DMS153 treated with DMSO at 0.1 percent for 48 hours (cell line): ENCODE data around the gene SCAI.
"Not testable (repeated sequence)": the region's sequence is repeated elsewhere in the genome, so short reads cannot be mapped to it uniquely, and the experiment has no call there.

Source experiments
- DNase-seq: peaks from one replicate; lab custom pipeline; 2025; ENCODE audit not compliant: unreplicated experiment; lab: John Stamatoyannopoulos, UW

The SCAI gene

GRCh38 chr9:125143377-125144090 lies at the start of gene SCAI:
Gene SCAI, minus strand, starts transcription at chr9:125143528. Its CDS starts 91 bp downstream, at chr9:125143437.
- peak; percentile 97 for DNase-seq

GRCh38 chr9:125190361-125190801 lies 47.1 kb upstream of the SCAI start:
- DNase-seq: peak; percentile 29

GRCh38 chr9:125189361-125190289 lies 46.3 kb upstream of the SCAI start, which contains the start of gene PPP6C:
Gene PPP6C, minus strand, starts transcription at chr9:125189803. Its CDS starts 85 bp downstream, at chr9:125189718.
- DNase-seq: peak; percentile 87

- no peak for DNase-seq
These were observed 45.7 kb upstream of the SCAI start for GRCh38 chr9:125189011-125189360.

GRCh38 chr9:125183561-125183960 lies 40.2 kb upstream of the SCAI start:
- no peak for DNase-seq

GRCh38 chr9:125183054-125183453 lies 39.7 kb upstream of the SCAI start:
- no peak for DNase-seq

- DNase-seq: not testable (repeated sequence)
These were observed 38.4 kb upstream of the SCAI start for GRCh38 chr9:125181756-125182155.

GRCh38 chr9:125180876-125181275 lies 37.5 kb upstream of the SCAI start:
- DNase-seq: no peak

- not testable (repeated sequence) for DNase-seq
These were observed 36.4 kb upstream of the SCAI start for GRCh38 chr9:125179776-125180175.

GRCh38 chr9:125177888-125178287 lies 34.6 kb upstream of the SCAI start:
- no peak for DNase-seq

GRCh38 chr9:125176636-125177035 lies 33.3 kb upstream of the SCAI start:
- DNase-seq: no peak

GRCh38 chr9:125172031-125172755 lies 28.9 kb upstream of the SCAI start:
- DNase-seq: no peak

GRCh38 chr9:125169895-125170294 lies 26.6 kb upstream of the SCAI start:
- no peak for DNase-seq

- no peak for DNase-seq
These were observed 23.4 kb upstream of the SCAI start for GRCh38 chr9:125166762-125167161.

GRCh38 chr9:125162891-125163290 lies 19.6 kb upstream of the SCAI start:
- DNase-seq: not testable (repeated sequence)

- no peak for DNase-seq
These were observed 18.1 kb upstream of the SCAI start for GRCh38 chr9:125161284-125161918.

GRCh38 chr9:125160750-125161149 lies 17.4 kb upstream of the SCAI start:
- no peak for DNase-seq

- no peak for DNase-seq
These were observed 13.2 kb upstream of the SCAI start for GRCh38 chr9:125156551-125156950.

GRCh38 chr9:125153712-125154367 lies 10.5 kb upstream of the SCAI start:
- DNase-seq: no peak

GRCh38 chr9:125151730-125152129 lies 8.4 kb upstream of the SCAI start:
- DNase-seq: no peak
